ENCODE data around the gene EVI5L. TPM values are rescaled to one million over a fixed set of nuclear protein-coding genes. Genes with fewer than 3 reads are reported as not detected.
A peak's percentile ranks its signal among the peaks of the same experiment; 100 is the strongest.

EVI5L gene
- polyA plus RNA-seq, 1 of the 3 experiments (the other 2 are of a cell fraction), result 9.7 TPM

- H3K79me2 ChIP-seq (ENCODE audit: insufficient read depth), result no peaks in the 10 kb centered on the region
- CTCF ChIA-PET, result interaction anchor here (0.6 to 3.1 kb wide), 12 partner anchors 9 to 141 kb away, joined by 3 to 41 read pairs (median 4); partner anchors contain the start of genes MAP2K7 and SNAPC2
- peak overlapping the region in 1 of 2 experiments; percentile 43; a peak in 1 of 4 replicates for H3K27ac ChIP-seq (ENCODE audit: low read depth in 2 of 2, low read length in 1 of 2)
- no peaks in the 10 kb centered on the region for H3K27me3 ChIP-seq (ENCODE audit: insufficient read depth)
- no peak overlapping the region for H2AFZ ChIP-seq (ENCODE audit: low read depth)
- H3K4me3 ChIP-seq (ENCODE audit: low read depth in 2 of 2, low read length in 1 of 2), result peak overlapping the region in 1 of 2 experiments; percentile 47; a peak in 2 of 4 replicates
- POLR2A ChIA-PET, result interaction anchor here (0.7 to 1.6 kb wide), 4 partner anchors 13 to 59 kb away, joined by 4 to 8 read pairs (median 5); partner anchors contain the start of genes MAP2K7 and SNAPC2
- H3K9ac ChIP-seq, result no peak overlapping the region
- TF ChIP-seq TEAD4 (IDR thresholded peaks at IDR 0.05; ENCODE audit: borderline replicate concordance, insufficient read depth), result no peak
- peak; percentile 19; the same call in 1 of the 2 replicates for TF ChIP-seq CTCF (IDR thresholded peaks at IDR 0.05)
- no peak for TF ChIP-seq GABPA (IDR thresholded peaks at IDR 0.05; ENCODE audit: low read depth)
- TF ChIP-seq ZBTB33 (IDR thresholded peaks at IDR 0.05; ENCODE audit: borderline replicate concordance, low read depth), result no peak
- TF ChIP-seq NFIC (IDR thresholded peaks at IDR 0.05; ENCODE audit: borderline replicate concordance), result no peak
- WGBS (ENCODE audit: low lambda C conversion rate), result 60% methylated on average over 19 of the region's 63 CpGs
- no peaks in the 10 kb centered on the region for H3K9me2 ChIP-seq
- H4K20me1 ChIP-seq (ENCODE audit: insufficient read depth), result no peaks in the 10 kb centered on the region
- no peak for DNase-seq
- H3K4me1 ChIP-seq (ENCODE audit: control insufficient read depth in 1 of 2, insufficient read depth in 2 of 2, low read depth in 1 of 2, low read length in 1 of 2), result peaks cover 0 to 13% of the 10 kb centered on the region in 2 experiments; a peak in 1 of 4 replicates
- H3K4me2 ChIP-seq, result peak overlapping the region; percentile 47; the same call in 1 of the 2 replicates
- H3F3A ChIP-seq (replicated peaks; ENCODE audit: insufficient read depth), result no peaks in the 10 kb centered on the region
- no peaks in the 10 kb centered on the region for H3K36me3 ChIP-seq (replicated peaks in 1 of 2; ENCODE audit: control insufficient read depth in 1 of 2, insufficient read depth in 2 of 2, low read length in 1 of 2)
- no peaks in the 10 kb centered on the region for H3K9me3 ChIP-seq
Measured at GRCh38 chr19:7861619-7862412, 31.8 kb downstream of the EVI5L start.

- ChIA-PET POLR2A (interaction anchor here (0.7 to 1.6 kb wide), 4 partner anchors 12 to 58 kb away, joined by 4 to 8 read pairs (median 5); partner anchors contain the start of genes MAP2K7 and SNAPC2), CTCF (interaction anchor here (0.7 to 3.1 kb wide), 10 partner anchors 10 to 140 kb away, joined by 3 to 41 read pairs (median 4); partner anchors contain the start of genes MAP2K7 and SNAPC2)
- Histone ChIP-seq H3K79me2 (ENCODE audit: insufficient read depth) (no peaks in the 10 kb centered on the region), H3K27me3 (ENCODE audit: insufficient read depth) (no peaks in the 10 kb centered on the region), H3F3A (replicated peaks; ENCODE audit: insufficient read depth) (no peaks in the 10 kb centered on the region), H4K20me1 (ENCODE audit: insufficient read depth) (no peaks in the 10 kb centered on the region), H3K27ac (ENCODE audit: low read depth in 2 of 2, low read length in 1 of 2) (peak overlapping the region in 1 of 2 experiments; percentile 43; a peak in 1 of 4 replicates), H3K9ac (no peak overlapping the region), H3K4me3 (ENCODE audit: low read depth in 2 of 2, low read length in 1 of 2) (peak overlapping the region in 1 of 2 experiments; percentile 47; a peak in 2 of 4 replicates), H3K4me2 (peak overlapping the region; percentile 47; the same call in 1 of the 2 replicates), H3K9me2 (no peaks in the 10 kb centered on the region), H2AFZ (ENCODE audit: low read depth) (no peak overlapping the region), H3K4me1 (ENCODE audit: control insufficient read depth in 1 of 2, insufficient read depth in 2 of 2, low read depth in 1 of 2, low read length in 1 of 2) (peaks cover 0 to 13% of the 10 kb centered on the region in 2 experiments; a peak in 1 of 4 replicates), H3K36me3 (replicated peaks in 1 of 2; ENCODE audit: control insufficient read depth in 1 of 2, insufficient read depth in 2 of 2, low read length in 1 of 2) (no peaks in the 10 kb centered on the region), H3K9me3 (no peaks in the 10 kb centered on the region)
- no peak for TF ChIP-seq GABPA (IDR thresholded peaks at IDR 0.05; ENCODE audit: low read depth)
- no peak for TF ChIP-seq NRF1 (IDR thresholded peaks at IDR 0.05; ENCODE audit: low read depth, low read length)
- TF ChIP-seq MAX (IDR thresholded peaks at IDR 0.05; ENCODE audit: low read depth), result no peak
- TF ChIP-seq TCF12 (IDR thresholded peaks at IDR 0.05), result no peak
- TF ChIP-seq RFX5 (IDR thresholded peaks at IDR 0.05; ENCODE audit: low read length), result no peak
- TF ChIP-seq EZH2phosphoT487 (IDR thresholded peaks at IDR 0.05; ENCODE audit: borderline replicate concordance, low read depth), result no peak
- DNase-seq, result peak; percentile 99
- WGBS (ENCODE audit: low lambda C conversion rate), result 3% methylated on average over 21 of the region's 67 CpGs
Measured at GRCh38 chr19:7862413-7862951, 32.5 kb downstream of the EVI5L start.
